ENCODE results near the gene AATK. TPM values are rescaled to one million over a fixed set of nuclear protein-coding genes. Genes with fewer than 3 reads are reported as not detected.
A peak's percentile ranks its signal among the peaks of the same experiment; 100 is the strongest.

AATK gene
- total RNA-seq, 1 donor from 2014 or later: 0.42 TPM

GRCh38 chr17:81210466-81210865, 44.4 kb upstream of the AATK start:
- no peak overlapping the region for H3K27ac Mint-ChIP-seq
- no peak overlapping the region for H3K4me3 Mint-ChIP-seq
- DNase-seq: no peak
- no peaks in the 10 kb centered on the region for H3K27me3 Mint-ChIP-seq
- H3K36me3 Mint-ChIP-seq (ENCODE audit: low read depth): peaks cover 7% of the 10 kb centered on the region
- ATAC-seq (ENCODE audit: low read depth): no peak
- intact Hi-C loops (cut with micrococcal nuclease): no loop called here
- H3K9me3 Mint-ChIP-seq: no peaks in the 10 kb centered on the region
- peaks cover 7% of the 10 kb centered on the region for H3K4me1 Mint-ChIP-seq
- TF ChIP-seq CTCF (IDR thresholded peaks at IDR 0.05): no peak
- POLR2A ChIA-PET: interaction anchor here (1.2 kb wide), 1 partner anchor 12 kb away, joined by 4 read pairs; the partner anchor contains the start of gene CEP131
- CTCF ChIA-PET: no interaction called here

GRCh38 chr17:81209141-81209540, 43.1 kb upstream of the AATK start:
- Mint-ChIP-seq H3K9me3 (no peaks in the 10 kb centered on the region), H3K4me1 (peaks cover 7% of the 10 kb centered on the region), H3K27ac (no peak overlapping the region), H3K36me3 (ENCODE audit: low read depth) (peaks cover 11% of the 10 kb centered on the region), H3K27me3 (no peaks in the 10 kb centered on the region), H3K4me3 (no peak overlapping the region)
- intact Hi-C loops (cut with micrococcal nuclease): no loop called here
- CTCF ChIA-PET: no interaction called here
- POLR2A ChIA-PET: no interaction called here
- no peak for TF ChIP-seq CTCF (IDR thresholded peaks at IDR 0.05)
- ATAC-seq (ENCODE audit: low read depth) (no peak), DNase-seq (no peak)

- H3K36me3 Mint-ChIP-seq (ENCODE audit: low read depth): peaks cover 11% of the 10 kb centered on the region
- no peak for ATAC-seq (ENCODE audit: low read depth)
- H3K27ac Mint-ChIP-seq: no peak overlapping the region
- ChIA-PET POLR2A (no interaction called here), CTCF (no interaction called here)
- no peaks in the 10 kb centered on the region for H3K9me3 Mint-ChIP-seq
- no peaks in the 10 kb centered on the region for H3K27me3 Mint-ChIP-seq
- DNase-seq: no peak
- no peak for TF ChIP-seq CTCF (IDR thresholded peaks at IDR 0.05)
- no peak overlapping the region for H3K4me3 Mint-ChIP-seq
- peaks cover 7% of the 10 kb centered on the region for H3K4me1 Mint-ChIP-seq
- intact Hi-C loops (cut with micrococcal nuclease): no loop called here
Measured at GRCh38 chr17:81208651-81209050, 42.6 kb upstream of the AATK start.

GRCh38 chr17:81207610-81208581, 41.9 kb upstream of the AATK start:
- TF ChIP-seq CTCF (IDR thresholded peaks at IDR 0.05): no peak
- Mint-ChIP-seq H3K36me3 (ENCODE audit: low read depth) (peaks cover 19% of the 10 kb centered on the region), H3K27ac (no peak overlapping the region), H3K27me3 (no peaks in the 10 kb centered on the region), H3K9me3 (no peaks in the 10 kb centered on the region), H3K4me1 (peaks cover 7% of the 10 kb centered on the region), H3K4me3 (no peak overlapping the region)
- CTCF ChIA-PET: no interaction called here
- POLR2A ChIA-PET: interaction anchor here (0.6 kb wide), 1 partner anchor 33 kb away, joined by 3 read pairs; no protein-coding TSS in a partner anchor
- intact Hi-C loops (cut with micrococcal nuclease): no loop called here
- DNase-seq: no peak
- peak; percentile 52 for ATAC-seq (ENCODE audit: low read depth)

- H3K27ac Mint-ChIP-seq: no peak overlapping the region
- peaks cover 25% of the 10 kb centered on the region for H3K36me3 Mint-ChIP-seq (ENCODE audit: low read depth)
- CTCF ChIA-PET: no interaction called here
- H3K4me3 Mint-ChIP-seq: no peak overlapping the region
- H3K4me1 Mint-ChIP-seq: peaks cover 4% of the 10 kb centered on the region
- H3K27me3 Mint-ChIP-seq: no peaks in the 10 kb centered on the region
- no peak for ATAC-seq (ENCODE audit: low read depth)
- intact Hi-C loops (cut with micrococcal nuclease): no loop called here
- no peak for DNase-seq
- no peak for TF ChIP-seq CTCF (IDR thresholded peaks at IDR 0.05)
- no peaks in the 10 kb centered on the region for H3K9me3 Mint-ChIP-seq
- POLR2A ChIA-PET: no interaction called here
Measured at GRCh38 chr17:81206657-81207056, 40.6 kb upstream of the AATK start.
